OCI-LY1 (cell line): Measurements from ENCODE around the gene ANXA3.

Source experiments
- H2AFZ ChIP-seq: fragments of 200-600 bp; sonication (generic), shearing (Covaris generic); 2 replicates; pipeline ENCODE4 v1.6.0; 2014; ENCODE audit warnings: antibody characterized with exemption, mild to moderate bottlenecking, low read length
- H3F3A ChIP-seq: fragments of 200-600 bp; sonication (generic), shearing (Covaris generic); 2 replicates; pipeline ENCODE4 v1.6.0; 2014; ENCODE audit warnings: mild to moderate bottlenecking, antibody characterized with exemption, low read length, moderate library complexity; ENCODE audit not compliant: insufficient read depth
- H3K27ac ChIP-seq: fragments of 200-600 bp; sonication (generic); 2 replicates; pipeline ENCODE4 v1.5.1; 2014; ENCODE audit warnings: low read length, mixed run types, mild to moderate bottlenecking, low read depth; ENCODE audit not compliant: poor library complexity, severe bottlenecking
- H3K27me3 ChIP-seq: fragments of 200-600 bp; sonication (generic); 2 replicates; pipeline ENCODE4 v1.6.0; 2014; ENCODE audit warnings: antibody characterized with exemption, mild to moderate bottlenecking, low read length, moderate library complexity; ENCODE audit not compliant: insufficient read depth
- H3K36me3 ChIP-seq: fragments of 200-600 bp; sonication (generic); 2 replicates; pipeline ENCODE4 v1.6.1; 2014; ENCODE audit warnings: mild to moderate bottlenecking, antibody characterized with exemption, low read length, moderate library complexity, mixed read lengths; ENCODE audit not compliant: insufficient read depth
- H3K4me1 ChIP-seq: fragments of 200-600 bp; sonication (generic); 2 replicates; pipeline ENCODE4 v1.5.1; 2014; ENCODE audit warnings: mild to moderate bottlenecking, low read length, moderate library complexity; ENCODE audit not compliant: insufficient read depth, severe bottlenecking
- H3K4me2 ChIP-seq: fragments of 200-600 bp; sonication (generic), shearing (Covaris generic); 2 replicates; pipeline ENCODE4 v1.6.1; 2014; ENCODE audit warnings: low read length
- H3K4me3 ChIP-seq: fragments of 200-600 bp; sonication (generic); 2 replicates; pipeline ENCODE4 v1.5.1; 2014; ENCODE audit warnings: low read length, low read depth, mild to moderate bottlenecking, mixed read lengths; ENCODE audit not compliant: poor library complexity, severe bottlenecking
- H3K79me2 ChIP-seq: fragments of 200-600 bp; shearing (Covaris generic); 2 replicates; pipeline ENCODE4 v1.6.1; 2016; ENCODE audit warnings: mixed run types, low read length, mixed read lengths; ENCODE audit not compliant: insufficient read depth
- H3K9ac ChIP-seq: fragments of 200-600 bp; sonication (generic), shearing (Covaris generic); 2 replicates; pipeline ENCODE4 v1.6.1; 2014; ENCODE audit warnings: mild to moderate bottlenecking, low read length, mixed read lengths
- H3K9me2 ChIP-seq: fragments of 200-600 bp; sonication (generic), shearing (Covaris generic); 2 replicates; pipeline ENCODE4 v1.6.1; 2014; ENCODE audit warnings: low read depth, mild to moderate bottlenecking, low read length, mixed read lengths
- H3K9me3 ChIP-seq: fragments of 200-600 bp; shearing (Covaris generic); 2 replicates; pipeline ENCODE4 v1.6.1; 2014; ENCODE audit warnings: low read length, mixed read lengths
- H4K20me1 ChIP-seq: fragments of 200-600 bp; sonication (generic), shearing (Covaris generic); 2 replicates; pipeline ENCODE4 v1.6.0; 2016; ENCODE audit warnings: mild to moderate bottlenecking, low read length; ENCODE audit not compliant: insufficient read depth
- CTCF ChIP-seq: fragments of 200-600 bp; sonication (generic), shearing (Covaris generic); IDR thresholded peaks from 2 replicates; pipeline ENCODE4 v1.5.1; 2017; ENCODE audit warnings: mild to moderate bottlenecking, antibody characterized with exemption, low read length, moderate library complexity, mixed read lengths
- EZH2 ChIP-seq: fragments of 200-600 bp; sonication (generic), shearing (Covaris generic); IDR thresholded peaks from 2 replicates; pipeline ENCODE4 v1.8.0; 2017; ENCODE audit warnings: borderline replicate concordance, mixed run types, mild to moderate bottlenecking, antibody characterized with exemption, low read length, moderate library complexity, mixed read lengths

Gene ANXA3

DNA sequence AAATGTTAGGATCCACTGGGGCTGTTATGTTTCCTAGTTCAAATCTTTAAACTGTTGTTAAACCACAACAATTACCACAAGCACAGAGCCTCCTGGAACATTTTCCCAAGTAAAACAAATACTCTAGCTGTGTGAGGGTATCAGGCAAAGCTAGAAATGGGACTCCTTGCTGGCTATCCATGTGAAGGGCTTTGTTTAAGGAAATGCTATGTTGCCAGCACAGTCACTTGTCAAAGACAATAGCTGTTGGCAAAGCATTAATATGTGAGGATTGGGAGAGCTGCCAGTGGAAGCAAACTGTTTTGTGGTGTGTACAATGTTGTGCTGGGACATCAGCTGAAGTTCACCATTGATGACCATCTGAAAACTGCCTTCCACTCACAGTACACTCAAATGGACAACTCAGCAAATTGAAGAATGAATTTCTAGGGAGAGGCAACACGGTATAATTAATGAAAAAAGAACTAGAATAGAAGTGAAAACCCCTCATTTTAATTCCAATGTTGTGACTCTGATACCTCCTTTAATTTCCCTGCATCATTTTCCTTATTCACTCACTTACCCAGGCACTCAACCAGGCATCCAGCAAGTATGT lies 100.8 kb downstream of the ANXA3 start:
- Histone ChIP-seq H3K79me2 (no peaks in the 10 kb centered on the region), H3K4me1 (peaks cover 8% of the 10 kb centered on the region), H3K9me3 (no peaks in the 10 kb centered on the region), H3K27me3 (no peaks in the 10 kb centered on the region), H3K9ac (no peak overlapping the region), H2AFZ (no peak overlapping the region), H3K27ac (no peak overlapping the region), H3K9me2 (no peaks in the 10 kb centered on the region), H4K20me1 (no peaks in the 10 kb centered on the region), H3F3A (no peaks in the 10 kb centered on the region), H3K4me2 (no peak overlapping the region), H3K36me3 (no peaks in the 10 kb centered on the region), H3K4me3 (no peak overlapping the region)
- TF ChIP-seq EZH2 (no peak), CTCF (no peak)

DNA sequence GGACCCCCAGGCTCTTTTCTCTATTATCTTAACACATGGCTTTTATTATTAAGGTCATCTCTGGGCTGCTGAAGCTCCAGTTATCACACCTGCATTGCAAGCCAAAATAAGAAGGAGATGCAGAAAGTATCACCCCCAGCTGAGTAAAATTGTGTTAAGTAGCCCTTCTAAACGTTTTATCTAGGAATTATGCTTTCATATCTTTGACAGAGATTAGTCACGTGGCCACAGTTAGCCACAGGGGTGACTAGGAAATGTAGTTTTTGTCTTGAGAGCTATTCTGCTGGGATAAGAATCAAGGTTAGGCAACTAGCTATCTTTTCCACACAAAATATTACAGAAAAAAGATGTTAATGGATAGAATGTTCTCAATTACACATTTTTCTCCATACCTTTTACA lies 102.1 kb downstream of the ANXA3 start:
- Histone ChIP-seq H2AFZ (no peak overlapping the region), H3K4me1 (peaks cover 8% of the 10 kb centered on the region), H3K9me2 (no peaks in the 10 kb centered on the region), H3K36me3 (no peaks in the 10 kb centered on the region), H3K27ac (no peak overlapping the region), H3K4me2 (no peak overlapping the region), H3K79me2 (no peaks in the 10 kb centered on the region), H3K4me3 (no peak overlapping the region), H4K20me1 (no peaks in the 10 kb centered on the region), H3F3A (no peaks in the 10 kb centered on the region), H3K9me3 (no peaks in the 10 kb centered on the region), H3K9ac (no peak overlapping the region), H3K27me3 (no peaks in the 10 kb centered on the region)
- TF ChIP-seq EZH2 (no peak), CTCF (no peak)

DNA sequence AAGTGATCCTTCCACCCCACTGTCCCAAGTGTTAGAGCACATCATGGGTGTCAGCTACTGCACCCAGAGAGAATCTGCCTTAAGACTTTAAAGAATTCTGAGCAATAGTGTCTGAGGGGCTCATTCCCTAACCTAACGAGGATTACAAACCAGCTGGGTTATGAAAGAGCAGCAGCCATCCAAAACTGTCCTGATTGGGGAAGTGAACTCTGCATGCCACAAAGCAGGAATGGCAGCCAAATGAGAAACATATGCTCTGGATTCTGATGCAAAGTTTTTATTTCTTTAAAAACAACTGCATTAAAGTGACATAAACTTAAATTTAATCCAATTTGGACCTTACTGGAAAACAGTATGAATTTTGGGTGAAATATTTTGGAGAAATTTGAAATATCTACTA lies 103.2 kb downstream of the ANXA3 start:
- H3K27me3 ChIP-seq, result no peaks in the 10 kb centered on the region
- no peak overlapping the region for H2AFZ ChIP-seq
- H3K36me3 ChIP-seq, result no peaks in the 10 kb centered on the region
- no peak overlapping the region for H3K27ac ChIP-seq
- no peak overlapping the region for H3K4me3 ChIP-seq
- H3F3A ChIP-seq, result no peaks in the 10 kb centered on the region
- H3K9ac ChIP-seq, result no peak overlapping the region
- no peaks in the 10 kb centered on the region for H3K9me3 ChIP-seq
- H4K20me1 ChIP-seq, result no peaks in the 10 kb centered on the region
- no peak overlapping the region for H3K4me2 ChIP-seq
- H3K79me2 ChIP-seq, result no peaks in the 10 kb centered on the region
- TF ChIP-seq CTCF (no peak), EZH2 (no peak)
- H3K9me2 ChIP-seq, result no peaks in the 10 kb centered on the region
- peaks cover 8% of the 10 kb centered on the region for H3K4me1 ChIP-seq
